Prostate gland (tissue), 2 donors: Measurements from ENCODE around the gene MEGF10. TPM values are rescaled to one million over a fixed set of nuclear protein-coding genes. Genes with fewer than 3 reads are reported as not detected.
"Not testable (repeated sequence)": the region's sequence is repeated elsewhere in the genome, so short reads cannot be mapped to it uniquely, and the experiment has no call there.

ENCODE experiments used
- DNase-seq: peaks from one replicate; pipeline ENCODE4 v3.0.0-alpha.2; 2019; ENCODE audit warnings: low spot score
- H3K27ac ChIP-seq, 2 donors: fragments of 200-600 bp; sonication (generic); 2 replicates each; pipeline ENCODE4 v1.5.1; 2017 to 2019
- H3K27me3 ChIP-seq: fragments of 200-600 bp; sonication (generic); replicated peaks from 2 replicates; pipeline ENCODE4 v1.5.1; 2019; ENCODE audit not compliant: insufficient read depth
- H3K36me3 ChIP-seq, 2 donors: fragments of 200-600 bp; sonication (generic); 1 replicate in 1 of 2; 2 replicates in 1 of 2; pipeline versions ENCODE4 v1.5.1 to v1.8.1; 2017 to 2019
- H3K4me1 ChIP-seq: fragments of 200-600 bp; sonication (generic); replicated peaks from 2 replicates; pipeline ENCODE4 v1.5.1; 2019
- H3K4me3 ChIP-seq, 2 donors: fragments of 200-600 bp; sonication (generic); 2 replicates each; pipeline ENCODE4 v1.5.1; 2017 to 2019
- H3K9me3 ChIP-seq: fragments of 200-600 bp; sonication (generic); 2 replicates; pipeline ENCODE4 v1.5.1; 2017
- POLR2A ChIP-seq: fragments of 450-650 bp; IDR thresholded peaks from one replicate; pipeline ENCODE4 v1.6.1; 2016; ENCODE audit warnings: antibody characterized with exemption, mild to moderate bottlenecking
- POLR2AphosphoS5 ChIP-seq: sonication (generic); formaldehyde crosslinking; IDR thresholded peaks from one replicate; pipeline ENCODE4 v1.6.1; 2017; ENCODE audit warnings: antibody characterized with exemption
- WGBS: methylation state at CpG from one replicate; pipeline ENCODE4 v1.1.5; 2018; 5-methylcytosine and 5-hydroxymethylcytosine counted together
- intact Hi-C: fragments of 100-400 bp; cut with DNase I; formaldehyde crosslinking; loops from one replicate; pipeline ENCODE4 v1.14.2; 2022
- total RNA-seq, 2 donors: library from RNA; depleted of rRNA; stranded (reverse); fragments of >200 nt; gene quantifications; one replicate each; pipeline ENCODE4 v1.1.0, GENCODE V29; 2016
- TF ChIP-seq, protein P1 (sequence below), 4 experiments: fragments of 200-600 bp in 2 of 4; fragments of 450-650 bp in 2 of 4; sonication (generic) in 2 of 4; IDR thresholded peaks; 1 replicate in 3 of 4; 2 replicates in 1 of 4; pipeline ENCODE4 v1.5.1; 2016 to 2019; ENCODE audit warnings: antibody characterized with exemption in 4 of 4, mild to moderate bottlenecking in 2 of 4, moderate library complexity in 2 of 4

MEGF10 gene
- total RNA-seq, 2 donors from 2014 or later, result 0.77 to 7.9 TPM

- 72% methylated on average over 1 of the region's 1 CpG for WGBS
- Histone ChIP-seq H3K4me3 (no peak overlapping the region), H3K36me3 (no peaks in the 10 kb centered on the region), H3K27ac (no peak overlapping the region), H3K27me3 (no peaks in the 10 kb centered on the region), H3K4me1 (no peaks in the 10 kb centered on the region), H3K9me3 (no peaks in the 10 kb centered on the region)
- intact Hi-C loops, result no loop called here
- no peak for DNase-seq
- no peak for TF ChIP-seq POLR2AphosphoS5
- TF ChIP-seq, protein P1, sequence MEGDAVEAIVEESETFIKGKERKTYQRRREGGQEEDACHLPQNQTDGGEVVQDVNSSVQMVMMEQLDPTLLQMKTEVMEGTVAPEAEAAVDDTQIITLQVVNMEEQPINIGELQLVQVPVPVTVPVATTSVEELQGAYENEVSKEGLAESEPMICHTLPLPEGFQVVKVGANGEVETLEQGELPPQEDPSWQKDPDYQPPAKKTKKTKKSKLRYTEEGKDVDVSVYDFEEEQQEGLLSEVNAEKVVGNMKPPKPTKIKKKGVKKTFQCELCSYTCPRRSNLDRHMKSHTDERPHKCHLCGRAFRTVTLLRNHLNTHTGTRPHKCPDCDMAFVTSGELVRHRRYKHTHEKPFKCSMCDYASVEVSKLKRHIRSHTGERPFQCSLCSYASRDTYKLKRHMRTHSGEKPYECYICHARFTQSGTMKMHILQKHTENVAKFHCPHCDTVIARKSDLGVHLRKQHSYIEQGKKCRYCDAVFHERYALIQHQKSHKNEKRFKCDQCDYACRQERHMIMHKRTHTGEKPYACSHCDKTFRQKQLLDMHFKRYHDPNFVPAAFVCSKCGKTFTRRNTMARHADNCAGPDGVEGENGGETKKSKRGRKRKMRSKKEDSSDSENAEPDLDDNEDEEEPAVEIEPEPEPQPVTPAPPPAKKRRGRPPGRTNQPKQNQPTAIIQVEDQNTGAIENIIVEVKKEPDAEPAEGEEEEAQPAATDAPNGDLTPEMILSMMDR (IDR thresholded peaks at IDR 0.05), result no peak
- TF ChIP-seq POLR2A, result no peak
These were observed 4.2 kb downstream of the MEGF10 start for GRCh38 chr5:127294829-127295228.

- H3K27ac ChIP-seq, result no peak overlapping the region
- H3K4me3 ChIP-seq, result no peak overlapping the region
- no peaks in the 10 kb centered on the region for H3K9me3 ChIP-seq
- no peaks in the 10 kb centered on the region for H3K4me1 ChIP-seq
- H3K27me3 ChIP-seq, result no peaks in the 10 kb centered on the region
- TF ChIP-seq POLR2AphosphoS5 (no peak), POLR2A (no peak)
- TF ChIP-seq, protein P1 (IDR thresholded peaks at IDR 0.05), result no peak
- no peak for DNase-seq
- WGBS, result 85% methylated on average over 1 of the region's 1 CpG
- H3K36me3 ChIP-seq, result no peaks in the 10 kb centered on the region
- intact Hi-C loops, result no loop called here
These were observed 4.9 kb downstream of the MEGF10 start for GRCh38 chr5:127295454-127295853.

DNA sequence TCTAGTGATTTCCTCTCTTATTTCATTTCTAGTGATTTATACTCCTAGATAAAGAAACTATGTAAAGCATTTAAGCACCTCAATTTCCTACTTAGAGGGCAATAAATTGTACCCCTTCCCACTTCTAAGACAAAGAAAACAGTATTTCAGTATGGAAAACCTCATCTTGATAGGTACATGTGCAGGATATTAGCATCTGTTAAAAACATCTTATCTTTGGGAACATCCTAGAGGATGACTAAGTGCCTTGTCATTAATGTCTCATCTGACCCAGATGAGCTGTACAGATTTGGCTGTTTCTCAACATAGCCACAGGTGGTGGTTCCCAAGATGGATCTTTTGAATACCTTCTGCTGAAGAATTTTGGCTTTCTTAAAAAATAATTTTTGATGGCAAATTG, 5.7 kb downstream of the MEGF10 start:
- no peaks in the 10 kb centered on the region for H3K27me3 ChIP-seq
- H3K9me3 ChIP-seq, result no peaks in the 10 kb centered on the region
- intact Hi-C loops, result no loop called here
- H3K36me3 ChIP-seq, result no peaks in the 10 kb centered on the region
- no peak overlapping the region for H3K27ac ChIP-seq
- H3K4me1 ChIP-seq, result no peaks in the 10 kb centered on the region
- TF ChIP-seq POLR2AphosphoS5 (no peak), POLR2A (no peak)
- TF ChIP-seq, protein P1 (IDR thresholded peaks at IDR 0.05), result no peak
- DNase-seq, result no peak
- H3K4me3 ChIP-seq, result no peak overlapping the region

GRCh38 chr5:127296894-127297293, 6.3 kb downstream of the MEGF10 start:
- H3K4me3 ChIP-seq, H3K36me3 ChIP-seq, intact Hi-C loops, H3K27ac ChIP-seq, H3K4me1 ChIP-seq, H3K27me3 ChIP-seq, DNase-seq, H3K9me3 ChIP-seq: not testable (repeated sequence)
- WGBS, result 75% methylated on average over 5 of the region's 5 CpGs

DNA sequence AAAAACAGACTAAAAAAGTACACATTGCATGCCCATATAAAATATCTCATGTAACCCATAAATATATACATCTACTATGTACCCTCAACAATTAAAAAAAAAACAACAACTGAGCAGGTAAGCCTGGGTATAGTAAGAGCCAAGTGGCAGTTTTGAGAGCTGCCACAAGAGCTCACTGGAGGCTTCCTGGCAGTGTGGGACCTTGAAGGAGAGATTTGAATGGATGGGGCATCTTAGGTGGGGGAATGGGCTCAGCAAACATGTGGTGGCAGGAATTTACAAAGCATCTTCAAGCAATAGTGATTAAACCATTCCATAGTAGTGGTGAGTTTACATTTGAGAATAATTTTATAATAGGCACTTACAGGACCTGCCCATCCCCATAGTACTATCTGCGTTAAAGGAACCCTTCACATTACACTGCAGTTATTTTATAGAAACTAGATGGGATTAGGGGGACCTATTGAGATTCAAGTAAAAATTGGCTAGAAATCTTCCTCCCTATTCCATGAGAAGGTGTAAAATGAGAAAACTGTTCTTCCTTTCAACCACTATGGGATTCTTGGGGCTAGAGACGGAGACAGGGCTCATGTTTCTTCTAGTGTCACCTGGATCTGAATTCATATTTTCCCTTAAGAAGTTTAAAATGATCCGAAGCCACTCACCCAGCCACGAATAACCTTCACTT, 6.9 kb downstream of the MEGF10 start:
- H3K27ac ChIP-seq, result no peak overlapping the region
- no peak for DNase-seq
- H3K27me3 ChIP-seq, result no peaks in the 10 kb centered on the region
- no peaks in the 10 kb centered on the region for H3K9me3 ChIP-seq
- TF ChIP-seq, protein P1 (IDR thresholded peaks at IDR 0.05), result no peak
- TF ChIP-seq POLR2A (no peak), POLR2AphosphoS5 (no peak)
- intact Hi-C loops, result no loop called here
- no peak overlapping the region for H3K4me3 ChIP-seq
- H3K4me1 ChIP-seq, result no peaks in the 10 kb centered on the region
- 85% methylated on average over 4 of the region's 4 CpGs for WGBS
- no peaks in the 10 kb centered on the region for H3K36me3 ChIP-seq
